HG02571 (cell line): Measurements from ENCODE around the gene PDE6D.

Experiments used
- ATAC-seq: cut with Tn5 transposase; IDR thresholded peaks from one replicate; pipeline ENCODE4 v1.9.1; 2021; ENCODE audit warnings: mild to moderate bottlenecking, moderate library complexity; ENCODE audit not compliant: unreplicated experiment

PDE6D gene

DNA sequence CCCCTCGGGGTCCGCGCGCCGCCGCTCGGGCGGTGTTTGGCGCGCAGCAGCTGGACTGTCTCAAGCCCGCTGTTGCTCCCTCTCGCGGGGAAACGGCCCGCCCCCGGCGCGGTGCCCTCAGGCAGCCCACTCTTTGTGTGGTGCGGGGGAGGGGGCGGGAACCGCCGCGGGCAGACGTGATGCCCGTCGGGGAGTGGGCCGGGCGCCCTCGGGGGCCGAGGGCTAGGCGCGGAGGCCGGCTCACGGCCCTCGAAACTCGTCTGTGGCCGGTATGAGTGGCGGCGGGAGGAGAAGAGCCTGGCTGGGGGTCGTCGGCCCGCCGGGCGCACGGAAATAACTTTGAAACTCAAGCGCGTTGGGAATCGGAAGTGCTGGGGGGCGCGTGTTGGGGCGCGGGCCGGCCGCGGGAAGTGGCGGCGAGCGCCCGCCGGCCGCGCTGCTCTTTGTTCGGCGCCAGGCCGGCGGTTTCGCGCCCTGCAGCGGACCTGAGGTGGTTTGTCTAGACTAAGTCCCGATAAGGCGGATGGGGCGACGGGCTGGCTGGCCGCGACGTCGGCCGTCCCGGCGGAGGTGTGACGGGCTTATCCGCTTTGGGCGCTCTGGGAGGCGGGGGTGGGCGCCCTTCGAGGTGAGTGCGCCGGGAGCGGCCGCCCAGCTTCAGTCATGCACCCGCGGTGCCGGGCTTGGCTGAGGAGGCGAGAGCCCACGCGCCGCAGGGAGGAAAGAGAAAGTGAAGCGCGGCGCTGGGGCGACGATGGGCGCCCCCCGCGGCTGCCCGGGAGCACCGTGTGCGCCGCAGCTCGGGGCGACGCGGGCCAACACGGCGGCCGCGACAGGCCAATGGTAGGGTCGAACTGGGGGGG, 72.1 kb downstream of the PDE6D start:
- ATAC-seq: no peak

DNA sequence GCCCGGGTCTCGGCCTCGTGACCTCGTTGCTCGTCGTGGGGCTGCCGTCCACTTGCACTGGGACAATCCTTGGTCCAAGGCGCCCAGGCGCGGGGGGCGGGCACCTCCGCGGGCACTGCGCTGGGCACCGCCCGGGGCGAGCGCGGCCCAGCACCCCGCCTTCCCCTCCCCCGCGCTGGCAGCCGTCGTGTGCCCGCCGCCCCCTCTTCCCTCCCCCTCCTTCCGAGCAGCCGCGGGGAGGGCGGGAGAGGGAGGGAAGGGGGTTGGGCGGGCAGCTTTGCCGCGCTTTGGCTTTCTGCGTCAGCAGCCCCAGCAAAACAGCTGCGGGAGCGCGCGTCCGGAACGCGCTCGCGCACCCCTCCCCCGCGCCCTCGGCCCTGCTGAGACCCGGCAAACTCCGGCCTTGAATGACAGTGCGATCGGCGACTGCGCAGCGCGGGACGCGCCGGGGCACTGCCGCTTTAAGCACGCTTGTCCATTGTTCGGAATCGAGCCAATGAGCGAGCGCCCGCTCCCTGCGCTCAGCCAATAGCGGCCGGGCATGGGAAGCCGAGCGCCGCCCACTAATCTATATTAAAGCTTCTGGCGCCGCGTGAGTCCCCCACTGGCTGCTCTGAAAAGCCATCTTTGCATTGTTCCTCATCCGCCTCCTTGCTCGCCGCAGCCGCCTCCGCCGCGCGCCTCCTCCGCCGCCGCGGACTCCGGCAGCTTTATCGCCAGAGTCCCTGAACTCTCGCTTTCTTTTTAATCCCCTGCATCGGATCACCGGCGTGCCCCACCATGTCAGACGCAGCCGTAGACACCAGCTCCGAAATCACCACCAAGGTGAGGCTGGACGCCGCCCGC, 72.9 kb downstream of the PDE6D start, which contains the start of gene PTMA:
PTMA (plus strand) TSS at position 599 of the 846 bp plus-strand sequence; CDS start at position 781, 182 bp downstream.
- peak; percentile 50 for ATAC-seq

DNA sequence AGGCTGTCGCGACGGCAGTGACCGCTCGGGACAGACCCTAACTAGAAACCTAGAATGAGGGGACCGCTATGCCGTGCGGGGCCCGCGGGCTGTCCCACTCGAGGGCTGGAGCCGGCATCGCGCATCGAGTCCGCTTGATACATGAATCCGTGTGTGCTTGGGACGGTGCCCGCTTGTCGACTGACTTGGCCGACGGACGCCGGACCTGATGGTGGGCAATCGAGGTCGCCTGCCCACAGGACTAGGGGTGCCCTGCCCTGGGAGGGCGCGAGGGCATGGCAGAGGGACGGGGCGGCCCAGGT, 73.5 kb downstream of the PDE6D start:
- no peak for ATAC-seq

DNA sequence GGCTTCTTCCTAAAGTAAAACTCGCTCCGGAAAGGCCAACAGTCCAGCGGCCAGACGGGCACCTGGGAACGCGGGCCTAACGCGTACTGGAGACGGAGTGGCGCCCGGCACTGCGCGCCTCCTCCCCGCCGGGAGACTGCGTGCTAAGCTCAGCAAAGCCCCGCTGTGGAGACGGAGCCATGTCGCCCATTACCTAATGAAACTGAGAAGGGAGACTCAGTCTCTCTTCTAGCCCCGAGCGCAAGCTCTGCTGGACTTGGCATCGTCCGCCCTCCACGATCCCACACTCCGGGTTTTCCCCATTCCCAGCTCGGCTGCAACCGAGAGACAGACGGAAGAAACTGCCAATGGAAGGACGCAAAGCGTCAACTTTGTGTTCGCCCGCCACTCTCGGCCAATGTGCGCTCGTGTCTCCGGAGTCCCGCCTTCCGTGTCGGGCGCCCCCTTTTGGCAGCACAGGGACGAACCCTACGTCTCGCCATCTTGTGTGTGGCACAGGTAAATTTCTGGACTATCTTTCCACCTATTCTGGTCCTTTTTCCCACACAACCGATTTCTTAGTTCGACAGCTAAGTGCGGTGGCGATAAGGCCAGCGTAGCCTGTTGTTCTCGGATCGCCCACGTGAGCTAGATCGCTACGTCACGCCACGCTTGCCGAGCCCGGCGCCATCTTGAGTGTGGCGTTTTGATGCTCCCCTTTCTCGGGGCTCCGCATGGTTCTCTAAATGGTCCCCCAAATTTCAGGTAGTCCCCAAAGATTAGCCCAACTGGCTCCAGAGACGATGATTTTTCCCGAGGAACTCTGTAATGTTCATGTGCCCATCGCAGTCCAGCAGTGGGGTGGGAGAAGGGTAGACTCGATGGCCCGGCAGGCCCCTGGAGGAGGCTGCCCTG, 74.1 kb downstream of the PDE6D start:
- peak; percentile 36 for ATAC-seq

DNA sequence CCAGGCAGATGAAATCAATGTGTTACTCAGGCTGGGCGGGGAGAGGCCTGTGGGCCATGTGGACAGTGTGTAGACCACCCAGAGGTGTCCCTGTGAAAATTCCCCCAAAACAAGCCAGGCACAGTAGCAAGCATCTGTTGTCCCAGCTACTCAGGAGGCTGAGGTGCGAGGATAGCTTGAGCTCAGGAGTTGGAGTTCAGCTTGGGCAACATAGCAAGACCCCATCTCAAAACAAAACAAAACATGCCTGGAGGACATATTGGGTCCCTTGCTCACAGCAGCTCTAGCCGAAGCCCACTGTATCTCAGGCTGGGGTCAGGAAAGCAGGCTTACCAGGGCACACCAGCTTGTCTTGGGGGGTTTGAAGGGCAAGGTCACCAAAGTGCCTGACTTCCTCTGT, 77.1 kb downstream of the PDE6D start:
- no peak for ATAC-seq

DNA sequence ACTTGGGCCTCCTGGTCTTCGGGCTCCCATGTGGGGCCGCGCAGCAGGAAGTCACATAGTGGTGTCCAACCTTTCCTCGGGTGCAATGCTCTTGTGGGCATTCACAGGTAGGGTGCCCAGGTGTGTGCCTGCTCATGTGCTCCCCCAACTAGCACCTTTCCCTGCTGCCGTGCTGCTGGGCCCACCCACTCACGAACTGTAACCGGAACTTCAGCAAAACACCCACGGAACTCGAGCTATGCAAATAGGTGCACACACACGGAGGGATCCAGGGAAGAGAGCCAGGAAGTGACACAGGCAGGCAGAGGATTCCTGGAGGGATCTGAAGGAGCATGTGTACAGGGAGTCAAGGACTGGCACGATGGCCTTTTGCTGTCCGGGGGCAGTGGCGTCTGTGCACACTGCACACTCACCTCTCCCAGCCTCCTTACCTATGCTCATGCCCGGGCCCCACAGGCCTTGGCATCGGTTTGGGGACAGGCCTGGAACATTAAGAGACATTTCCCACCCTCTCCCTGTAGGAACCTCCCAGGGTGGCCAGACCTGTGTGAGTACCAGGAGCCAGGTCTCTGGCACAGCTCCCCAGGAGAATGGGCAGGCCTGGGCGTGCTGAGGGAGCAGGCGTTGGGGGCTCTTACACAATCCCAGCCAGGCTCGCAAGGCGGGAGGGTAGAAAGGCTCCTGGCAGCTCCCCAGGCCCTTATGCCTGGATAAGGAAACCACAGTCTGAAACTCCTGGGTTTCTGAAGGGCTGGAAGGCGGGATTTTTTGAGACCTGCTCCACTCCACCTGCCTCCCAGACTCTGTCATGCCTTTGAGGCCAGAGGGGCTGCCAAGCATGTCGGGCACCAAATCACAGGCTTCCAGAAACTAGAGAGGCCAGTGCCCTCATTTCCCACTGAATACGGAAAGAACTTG, 79.4 kb downstream of the PDE6D start:
- no peak for ATAC-seq

DNA sequence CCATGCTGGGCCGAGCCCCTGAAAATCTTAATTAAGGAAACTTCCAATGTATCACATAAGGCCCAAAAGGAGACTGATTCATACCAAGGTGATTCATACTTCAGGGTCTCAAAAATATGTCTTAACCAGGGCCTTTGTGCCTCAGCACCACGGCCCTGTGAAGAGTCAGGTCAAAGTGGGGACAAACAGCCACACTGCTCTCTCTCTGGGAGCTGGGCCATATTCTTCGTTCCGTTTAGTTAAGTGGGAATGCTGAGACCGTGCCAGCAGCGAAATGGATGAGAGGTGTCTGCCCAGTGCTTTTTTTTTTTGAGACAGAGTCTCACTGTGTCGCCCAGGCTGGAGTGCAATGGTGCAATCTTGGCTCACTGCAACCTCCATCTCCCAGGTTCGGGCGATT, 82.1 kb downstream of the PDE6D start:
- ATAC-seq: no peak

DNA sequence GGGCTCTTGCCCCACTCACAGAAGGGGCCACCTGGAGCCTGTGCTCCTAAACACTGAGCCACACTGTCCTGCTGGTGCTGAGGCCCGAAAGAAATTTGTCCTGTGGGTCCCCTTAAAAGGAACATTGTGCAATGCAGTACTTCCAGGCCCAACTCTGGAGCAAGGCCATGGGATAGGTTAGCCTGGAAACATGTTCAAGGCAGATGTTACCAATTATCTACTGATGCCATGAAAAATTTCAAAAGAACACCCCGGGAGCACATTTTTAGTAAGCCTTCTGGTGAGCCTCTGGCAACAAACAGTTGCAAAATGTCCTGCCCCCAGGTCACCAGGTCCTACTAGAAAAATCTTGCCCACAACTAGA, 85.1 kb downstream of the PDE6D start:
- ATAC-seq: no peak

DNA sequence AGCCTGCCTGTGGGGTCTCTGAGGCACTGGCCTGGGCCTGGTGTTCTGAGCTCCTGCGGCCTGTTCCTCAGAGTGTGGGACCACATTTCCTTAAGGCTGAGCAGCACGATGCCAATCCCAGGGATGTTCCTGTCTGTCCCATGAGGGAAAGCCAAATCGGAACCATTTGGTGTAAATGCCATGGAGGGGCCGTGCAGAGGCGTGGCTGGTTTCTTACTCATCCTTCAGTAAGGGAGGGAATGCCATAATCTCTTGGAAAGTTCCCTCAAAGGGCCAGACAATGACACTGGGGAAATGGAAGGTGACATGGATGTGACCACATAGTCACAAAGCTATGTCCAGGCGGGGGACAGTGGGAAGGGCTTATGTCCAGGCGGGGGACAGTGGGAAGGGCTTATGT, 87.1 kb downstream of the PDE6D start:
- ATAC-seq: no peak

DNA sequence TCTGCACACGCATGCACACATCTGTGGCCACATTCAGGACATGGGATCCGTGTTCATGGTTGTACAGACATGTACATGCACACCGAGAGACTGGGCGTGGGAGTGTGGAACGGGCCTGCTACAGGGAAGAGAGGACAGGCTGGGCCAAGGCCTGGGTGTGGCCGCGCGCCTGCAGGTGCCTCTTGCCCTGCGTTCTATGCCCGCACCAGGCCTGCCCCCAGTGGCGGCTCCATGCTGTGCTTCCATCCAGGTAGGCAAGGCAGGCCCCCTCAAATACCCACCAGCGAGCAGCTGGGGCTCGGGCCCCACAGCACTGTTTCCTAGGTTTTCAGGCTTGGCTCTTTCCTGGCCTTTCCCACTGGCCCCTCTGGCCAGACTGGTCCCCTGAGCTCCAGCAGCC, 88.2 kb downstream of the PDE6D start:
- ATAC-seq: no peak

DNA sequence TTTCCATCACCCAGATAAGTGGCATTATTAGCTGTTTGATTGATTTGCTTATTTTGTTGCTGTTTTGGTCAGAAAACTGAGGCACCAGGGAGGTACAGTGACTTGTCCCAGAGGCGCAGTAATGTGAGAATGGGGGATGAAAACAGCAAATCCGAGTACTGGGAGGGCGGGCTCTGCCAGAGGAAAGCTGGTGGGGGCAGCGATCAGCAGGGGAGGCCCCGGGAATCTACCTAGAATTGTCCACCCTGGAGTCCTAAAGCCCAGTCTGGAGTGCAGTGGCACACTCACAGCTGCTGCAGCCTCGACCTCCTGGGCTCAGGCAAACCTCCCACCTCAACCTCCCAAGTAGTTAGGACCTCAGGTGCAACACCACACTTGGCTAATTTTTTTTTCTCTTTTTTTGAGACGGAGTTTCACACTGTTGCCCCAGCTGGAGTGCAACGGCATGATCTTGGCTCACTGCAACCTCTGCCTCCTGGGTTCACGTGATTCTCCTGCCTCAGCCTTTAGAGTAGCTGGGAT, 89.8 kb downstream of the PDE6D start:
- no peak for ATAC-seq

DNA sequence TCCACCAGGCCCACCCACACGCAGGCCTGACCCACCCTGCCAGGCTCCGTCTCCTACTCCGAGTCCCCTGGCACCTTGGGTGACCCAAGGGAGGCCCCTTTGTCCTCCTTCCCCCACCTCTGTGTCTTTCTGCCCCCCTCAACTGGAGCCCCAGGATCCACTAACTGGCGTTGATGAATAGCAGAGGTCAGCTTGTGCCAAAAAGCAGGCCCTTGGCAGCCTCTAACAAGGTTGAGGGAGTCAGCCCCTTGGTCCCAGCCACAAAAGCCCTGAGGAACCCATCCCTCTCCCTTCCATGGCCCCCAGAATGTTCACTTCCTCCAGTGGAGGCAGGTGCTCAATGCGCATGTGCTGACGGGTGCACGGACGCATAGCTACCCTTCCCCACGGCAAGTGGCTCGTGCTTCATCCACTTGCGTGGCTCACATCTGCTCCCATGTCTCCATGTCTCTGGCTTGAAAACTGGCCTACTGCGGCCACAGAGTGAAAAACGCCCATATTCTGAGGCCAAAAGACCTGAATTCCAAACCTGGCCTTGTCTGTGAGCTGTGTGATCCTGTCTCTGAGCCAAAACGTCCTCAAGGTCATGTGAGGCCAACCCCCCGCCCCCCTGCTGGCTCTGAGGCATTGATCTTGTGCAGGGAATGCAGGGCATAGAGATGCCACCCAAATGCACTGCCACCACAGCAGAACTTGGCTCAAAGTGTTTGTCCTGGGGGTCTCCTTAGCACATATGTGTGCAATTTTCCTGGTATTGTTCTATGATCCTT, 91.8 kb downstream of the PDE6D start:
- ATAC-seq: no peak

DNA sequence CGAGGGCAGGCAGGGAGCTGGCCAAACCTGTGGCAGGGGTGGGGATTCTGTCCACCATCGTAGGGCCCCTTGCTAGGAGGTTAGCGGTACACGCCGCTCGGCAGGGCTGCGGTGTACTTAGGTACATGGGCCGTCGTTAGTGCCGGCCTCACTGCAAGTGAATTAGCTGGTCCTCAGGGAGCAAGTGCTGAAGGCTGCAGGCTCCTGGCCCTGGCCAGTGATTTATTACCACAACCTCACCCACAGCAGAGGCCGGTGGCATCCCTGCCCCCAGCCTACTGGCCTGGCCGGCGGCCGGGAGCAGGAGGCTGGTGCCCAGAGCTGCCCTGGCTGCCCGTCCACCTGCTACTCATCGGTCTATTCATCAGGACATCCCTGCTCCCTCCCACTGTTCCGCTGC, 92.4 kb downstream of the PDE6D start:
- no peak for ATAC-seq

DNA sequence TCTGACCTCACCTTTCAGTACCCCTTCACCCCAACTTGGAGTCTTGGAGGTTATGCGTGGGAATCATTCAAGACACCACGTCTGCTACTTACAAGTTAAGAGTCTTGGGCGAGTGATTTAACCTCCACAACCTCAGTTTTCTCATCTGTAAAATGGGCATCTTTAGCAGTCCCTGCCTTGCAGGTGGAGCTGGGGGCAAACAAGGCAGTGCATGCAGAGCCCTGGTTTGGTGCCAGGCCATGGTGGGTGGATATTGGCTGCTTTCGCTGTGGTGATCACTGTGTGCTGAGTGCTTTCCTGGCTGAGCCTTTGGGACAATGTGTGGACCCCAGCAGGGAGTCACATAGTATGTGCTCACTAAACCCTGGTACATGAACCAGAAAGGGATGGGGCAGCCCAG, 93.1 kb downstream of the PDE6D start:
- ATAC-seq: no peak

DNA sequence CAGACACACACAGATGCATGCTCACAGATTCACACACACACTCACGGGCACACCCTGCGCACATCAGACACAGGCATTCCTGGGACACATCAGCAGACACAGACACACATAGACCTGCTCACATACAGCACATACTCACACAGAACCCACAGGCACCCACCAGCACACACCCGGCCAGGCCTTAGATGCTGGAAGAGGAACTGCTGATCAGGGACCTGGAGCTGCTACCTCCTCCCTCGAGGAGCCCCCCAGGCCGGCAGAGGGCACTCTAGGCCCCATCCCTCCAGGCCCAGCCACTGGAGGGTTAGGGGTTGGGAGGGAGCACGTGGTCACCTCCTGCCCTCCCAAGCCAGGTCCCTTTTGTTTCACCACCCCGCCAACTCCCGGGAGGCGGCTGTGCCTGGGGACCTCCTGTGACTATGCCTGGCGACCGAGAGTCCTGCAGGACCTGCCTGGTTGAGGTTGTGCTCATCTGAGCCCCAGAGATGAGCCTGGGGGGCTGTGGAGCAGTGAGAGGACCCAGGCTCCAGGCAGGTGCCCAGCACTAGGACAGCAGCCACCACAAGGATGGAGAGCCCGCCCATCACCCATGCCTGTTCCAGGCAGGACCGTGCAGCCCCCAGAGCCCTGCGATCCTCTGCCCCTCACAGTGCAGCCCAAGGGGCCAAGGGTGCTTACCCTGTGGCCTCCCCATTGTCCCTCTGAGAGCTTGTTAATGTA, 93.8 kb downstream of the PDE6D start:
- peak; percentile 63 for ATAC-seq

DNA sequence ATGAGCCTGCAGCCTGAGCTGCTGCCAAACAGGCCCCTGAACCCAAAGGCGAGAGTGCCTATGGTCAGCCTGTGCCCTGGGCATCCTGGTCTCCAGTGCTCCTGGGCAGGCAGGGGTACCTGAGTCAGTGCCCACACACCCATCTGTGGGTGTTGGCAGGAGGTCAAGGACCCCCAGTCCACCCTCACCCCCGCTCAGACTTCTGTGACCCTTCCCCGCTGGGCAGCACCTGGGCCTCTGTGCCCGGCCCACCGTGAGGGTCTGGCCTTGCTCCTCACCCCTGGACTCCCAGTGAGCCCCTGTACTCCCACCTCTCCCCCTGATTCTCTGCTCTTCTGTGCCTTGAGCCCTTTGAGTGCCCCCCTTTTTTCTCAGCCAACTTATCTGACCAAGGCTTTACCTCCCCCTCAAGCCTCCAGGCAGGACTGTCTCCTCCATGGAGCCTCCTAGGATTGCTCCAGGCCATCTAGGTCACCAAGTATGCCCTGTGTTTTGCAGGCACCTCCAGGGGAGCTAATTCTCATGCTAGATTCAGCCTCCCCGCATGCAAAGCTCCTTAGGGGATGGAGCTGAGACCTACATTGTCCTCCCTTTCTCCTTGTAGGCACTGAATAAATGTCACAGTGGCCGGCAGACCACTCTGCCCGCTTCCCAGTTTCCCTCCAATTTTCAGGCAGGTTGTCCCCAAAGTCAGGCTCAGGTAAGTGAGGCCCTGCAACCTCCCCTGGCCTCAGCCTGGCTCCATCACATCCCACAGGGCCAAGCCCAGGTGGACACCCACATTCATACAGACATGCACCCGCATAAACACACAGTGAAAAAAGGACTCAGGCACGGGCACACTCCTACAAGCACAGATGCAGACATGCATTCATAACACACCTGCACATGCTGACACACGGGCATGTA, 94.6 kb downstream of the PDE6D start:
- no peak for ATAC-seq

DNA sequence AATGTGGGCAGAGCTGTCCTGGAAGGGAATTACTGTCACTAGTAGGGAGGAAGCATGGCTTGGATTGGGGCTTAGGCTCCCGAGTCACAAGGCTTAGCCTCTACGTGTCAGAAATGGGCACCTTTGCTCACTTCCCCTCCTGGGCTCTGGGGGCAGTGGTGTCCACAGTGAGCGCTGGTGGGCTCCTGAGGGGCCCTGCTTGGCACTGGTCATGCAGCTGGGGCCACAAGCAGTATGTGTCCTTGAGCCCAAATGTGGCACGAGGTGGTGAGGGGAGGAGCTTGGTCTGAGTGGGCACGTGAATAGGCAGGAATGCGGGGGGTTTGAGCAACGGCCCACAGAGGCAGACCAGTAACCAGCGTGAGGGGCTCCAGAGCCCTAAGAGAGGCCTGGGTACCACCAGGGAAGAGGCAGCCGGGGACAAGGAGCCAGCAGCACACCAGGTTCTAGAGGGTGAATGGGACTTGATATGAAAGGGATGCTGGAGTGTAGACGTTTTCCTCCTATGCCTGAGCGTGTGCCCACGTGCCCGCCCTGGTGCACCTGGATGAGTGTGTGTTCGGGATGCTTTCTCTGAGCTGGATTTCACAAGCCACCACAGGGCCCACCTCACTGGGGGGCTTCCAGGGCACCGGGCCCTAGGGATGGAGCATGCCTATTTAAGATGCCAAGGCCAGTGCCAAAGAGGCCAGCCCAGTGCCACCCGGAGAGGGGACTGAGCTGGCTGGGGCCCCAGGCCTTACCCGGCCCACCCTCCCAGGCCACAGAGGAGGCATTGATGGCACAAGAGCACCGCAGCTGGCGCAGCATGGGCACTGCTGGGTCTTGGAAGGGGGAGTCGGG, 95.5 kb downstream of the PDE6D start:
- no peak for ATAC-seq
